Vagina (tissue), 2 donors: ENCODE data around the gene DLGAP5.

Experiments used
- POLR2A ChIP-seq, 2 donors: fragments of 450-650 bp; IDR thresholded peaks; one replicate each; pipeline ENCODE4 v1.6.1; 2017; ENCODE audit warnings: antibody characterized with exemption in 2 of 2, mild to moderate bottlenecking in 2 of 2, moderate library complexity in 2 of 2
- POLR2AphosphoS5 ChIP-seq, 2 donors: sonication (generic); formaldehyde crosslinking; IDR thresholded peaks; one replicate each; pipeline ENCODE4 v1.9.0; 2017; ENCODE audit warnings: antibody characterized with exemption in 2 of 2, mild to moderate bottlenecking in 2 of 2, low read depth in 1 of 2; ENCODE audit not compliant: insufficient read depth in 1 of 2
- TF ChIP-seq, protein P1 (sequence below), 3 experiments: fragments of 450-650 bp in 2 of 3; fragments of 200-600 bp in 1 of 3; sonication (generic) in 1 of 3; IDR thresholded peaks; one replicate each; pipeline ENCODE4 v1.5.1; 2017 to 2019; ENCODE audit warnings: antibody characterized with exemption in 3 of 3, mild to moderate bottlenecking in 2 of 3, moderate library complexity in 2 of 3

- TF ChIP-seq, protein P1, sequence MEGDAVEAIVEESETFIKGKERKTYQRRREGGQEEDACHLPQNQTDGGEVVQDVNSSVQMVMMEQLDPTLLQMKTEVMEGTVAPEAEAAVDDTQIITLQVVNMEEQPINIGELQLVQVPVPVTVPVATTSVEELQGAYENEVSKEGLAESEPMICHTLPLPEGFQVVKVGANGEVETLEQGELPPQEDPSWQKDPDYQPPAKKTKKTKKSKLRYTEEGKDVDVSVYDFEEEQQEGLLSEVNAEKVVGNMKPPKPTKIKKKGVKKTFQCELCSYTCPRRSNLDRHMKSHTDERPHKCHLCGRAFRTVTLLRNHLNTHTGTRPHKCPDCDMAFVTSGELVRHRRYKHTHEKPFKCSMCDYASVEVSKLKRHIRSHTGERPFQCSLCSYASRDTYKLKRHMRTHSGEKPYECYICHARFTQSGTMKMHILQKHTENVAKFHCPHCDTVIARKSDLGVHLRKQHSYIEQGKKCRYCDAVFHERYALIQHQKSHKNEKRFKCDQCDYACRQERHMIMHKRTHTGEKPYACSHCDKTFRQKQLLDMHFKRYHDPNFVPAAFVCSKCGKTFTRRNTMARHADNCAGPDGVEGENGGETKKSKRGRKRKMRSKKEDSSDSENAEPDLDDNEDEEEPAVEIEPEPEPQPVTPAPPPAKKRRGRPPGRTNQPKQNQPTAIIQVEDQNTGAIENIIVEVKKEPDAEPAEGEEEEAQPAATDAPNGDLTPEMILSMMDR (IDR thresholded peaks at IDR 0.05), result no peak
- TF ChIP-seq POLR2AphosphoS5 (IDR thresholded peaks at IDR 0.05; ENCODE audit: insufficient read depth in 1 of 2, low read depth in 1 of 2), result no peak
- TF ChIP-seq POLR2A (IDR thresholded peaks at IDR 0.05), result no peak
Observed at GRCh38 chr14:55198749-55199148, 7.4 kb upstream of the DLGAP5 start.
